HG03565 (cell line): ENCODE results near the gene RHBDD3.
"Not testable (repeated sequence)": the region's sequence is repeated elsewhere in the genome, so short reads cannot be mapped to it uniquely, and the experiment has no call there.

Experiments
- ATAC-seq: cut with Tn5 transposase; IDR thresholded peaks from one replicate; pipeline ENCODE4 v1.9.1; 2021; ENCODE audit warnings: mild to moderate bottlenecking, moderate library complexity; ENCODE audit not compliant: unreplicated experiment

The RHBDD3 gene

GRCh38 chr22:29251981-29252911, 15.5 kb downstream of the RHBDD3 start:
- ATAC-seq = no peak

GRCh38 chr22:29251265-29251664, 16.5 kb downstream of the RHBDD3 start:
- no peak for ATAC-seq

GRCh38 chr22:29247891-29248290, 19.9 kb downstream of the RHBDD3 start:
- not testable (repeated sequence) for ATAC-seq

GRCh38 chr22:29245626-29246385, 22.0 kb downstream of the RHBDD3 start:
- ATAC-seq = no peak

GRCh38 chr22:29244785-29245625, 22.8 kb downstream of the RHBDD3 start:
- ATAC-seq = no peak

- no peak for ATAC-seq
These were observed 23.8 kb downstream of the RHBDD3 start for GRCh38 chr22:29243874-29244446.

GRCh38 chr22:29240481-29240880, 27.3 kb downstream of the RHBDD3 start:
- ATAC-seq = not testable (repeated sequence)

GRCh38 chr22:29233277-29233877, 34.4 kb downstream of the RHBDD3 start:
- ATAC-seq = no peak

GRCh38 chr22:29231971-29232959, 35.5 kb downstream of the RHBDD3 start:
- ATAC-seq = no peak

- no peak for ATAC-seq
These were observed 36.6 kb downstream of the RHBDD3 start for GRCh38 chr22:29230972-29231875.

- no peak for ATAC-seq
These were observed 41.3 kb downstream of the RHBDD3 start for GRCh38 chr22:29226351-29226981.

- no peak for ATAC-seq
These were observed 42.2 kb downstream of the RHBDD3 start for GRCh38 chr22:29225422-29226090.

- ATAC-seq = no peak
These were observed 42.8 kb downstream of the RHBDD3 start for GRCh38 chr22:29224859-29225410.

GRCh38 chr22:29224121-29224858, 43.5 kb downstream of the RHBDD3 start:
- ATAC-seq = no peak

GRCh38 chr22:29219881-29220670, 47.7 kb downstream of the RHBDD3 start:
- ATAC-seq = no peak
